Common myeloid progenitor, CD34-positive (primary cell): ENCODE data around the gene AGAP1.

ENCODE experiments used
- CTCF ChIA-PET: fragments of 350-600 bp; sonication (Branson Sonifier 250); formaldehyde crosslinking; loops from one replicate; lab custom pipeline; 2021; ENCODE audit warnings: antibody characterized with exemption; lab: Charles Lee
- POLR2A ChIA-PET: fragments of 350-600 bp; sonication (Branson Sonifier 250); formaldehyde crosslinking; loops from one replicate; lab custom pipeline; 2021; ENCODE audit warnings: antibody characterized with exemption; lab: Charles Lee
- DNase-seq, 3 donors: peaks; one replicate each; pipeline versions ENCODE4 v3.0.0 to v3.0.0-alpha.2; 2013
- H3K27ac ChIP-seq, 2 experiments: 1 replicate in 1 of 2; 2 replicates in 1 of 2; pipeline ENCODE4 v1.7.0; 2013; ENCODE audit warnings: inconsistent platforms in 2 of 2, low read length in 2 of 2, mild to moderate bottlenecking in 2 of 2, low read depth in 1 of 2, moderate library complexity in 1 of 2; ENCODE audit not compliant: severe bottlenecking in 2 of 2, insufficient read depth in 1 of 2, poor library complexity in 1 of 2
- H3K27me3 ChIP-seq, 5 experiments: replicated peaks in 2 of 5; 1 replicate in 3 of 5; 2 replicates in 2 of 5; pipeline versions ENCODE4 v1.6.1 to v1.7.0; 2013; ENCODE audit warnings: low read length in 4 of 5, mild to moderate bottlenecking in 2 of 5, moderate library complexity in 2 of 5, inconsistent platforms in 1 of 5; ENCODE audit not compliant: insufficient read depth in 5 of 5, control insufficient read depth in 4 of 5
- H3K36me3 ChIP-seq, 4 experiments: 1 replicate in 2 of 4; 2 replicates in 2 of 4; pipeline versions ENCODE4 v1.6.1 to v1.7.0; 2013; ENCODE audit warnings: low read length in 3 of 4, control low read depth in 1 of 4, mild to moderate bottlenecking in 1 of 4; ENCODE audit not compliant: control insufficient read depth in 4 of 4, insufficient read depth in 4 of 4
- H3K4me1 ChIP-seq, 4 experiments: 1 replicate in 3 of 4; 2 replicates in 1 of 4; pipeline versions ENCODE4 v1.6.1 to v1.7.1; 2013; ENCODE audit warnings: low read length in 3 of 4, mild to moderate bottlenecking in 3 of 4, control low read depth in 1 of 4, inconsistent platforms in 1 of 4, moderate library complexity in 1 of 4; ENCODE audit not compliant: control insufficient read depth in 4 of 4, insufficient read depth in 4 of 4; ENCODE audit errors: control extremely low read depth in 1 of 4
- H3K4me3 ChIP-seq, 7 experiments: 1 replicate in 4 of 7; 2 replicates in 3 of 7; pipeline versions ENCODE4 v1.5.1 to v1.7.0; 2013; ENCODE audit warnings: mild to moderate bottlenecking in 7 of 7, low read length in 6 of 7, moderate library complexity in 6 of 7, inconsistent platforms in 2 of 7, low read depth in 2 of 7, control low read depth in 1 of 7; ENCODE audit not compliant: insufficient read depth in 4 of 7, control insufficient read depth in 1 of 7; ENCODE audit errors: extremely low read depth in 1 of 7
- H3K9me3 ChIP-seq, 5 experiments: 1 replicate in 4 of 5; 2 replicates in 1 of 5; pipeline versions ENCODE4 v1.6.1 to v1.7.1; 2013; ENCODE audit warnings: low read length in 4 of 5, mild to moderate bottlenecking in 2 of 5, inconsistent platforms in 1 of 5, low read depth in 1 of 5, moderate library complexity in 1 of 5; ENCODE audit not compliant: control insufficient read depth in 4 of 5, insufficient read depth in 2 of 5; ENCODE audit errors: control extremely low read depth in 1 of 5
- WGBS: methylation state at CpG from one replicate; pipeline ENCODE4 v1.1.5; 2013; ENCODE audit not compliant: insufficient coverage; 5-methylcytosine and 5-hydroxymethylcytosine counted together

AGAP1 gene

DNA sequence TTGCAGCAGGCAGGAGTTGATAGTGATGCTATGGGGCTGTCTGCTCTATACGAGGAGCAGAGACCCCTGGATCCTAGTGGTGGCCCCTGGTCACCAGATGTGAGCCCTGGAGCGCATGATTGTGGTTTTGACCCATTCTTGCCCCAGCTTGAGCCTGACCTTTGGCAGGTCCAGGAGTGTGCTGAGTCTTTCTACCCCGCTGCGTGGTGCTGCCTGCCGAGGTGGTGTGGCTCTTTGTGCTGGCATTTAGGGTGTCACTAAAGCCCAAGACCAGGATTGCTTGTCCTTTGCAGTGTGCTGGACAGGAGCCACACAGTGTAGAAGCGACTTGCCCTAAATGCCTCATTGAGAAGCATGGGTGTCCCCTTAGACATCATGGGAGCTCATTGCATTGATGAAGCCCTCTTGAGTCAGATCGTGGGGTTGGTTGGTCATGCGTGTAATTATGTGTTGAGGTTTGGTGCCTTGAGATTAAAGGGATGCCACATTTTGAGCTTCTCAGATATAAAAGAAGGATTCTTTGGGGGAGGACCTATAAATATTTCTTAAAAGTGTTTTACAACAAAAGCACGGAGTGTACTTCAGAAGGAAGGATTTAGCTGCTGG lies 88.3 kb downstream of the AGAP1 start:
- DNase-seq: no peak
- no peak overlapping the region for H3K27ac ChIP-seq
- H3K27me3 ChIP-seq: peaks cover 0 to 59% (median 9%) of the 10 kb centered on the region in 5 experiments
- POLR2A ChIA-PET: no interaction called here
- no peaks in the 10 kb centered on the region for H3K9me3 ChIP-seq
- no peaks in the 10 kb centered on the region for H3K36me3 ChIP-seq
- CTCF ChIA-PET: interaction anchor here (4.0 kb wide), 1 partner anchor 13 kb away, joined by 13 read pairs; no protein-coding TSS in a partner anchor
- 94% methylated on average over 7 of the region's 9 CpGs for WGBS
- no peaks in the 10 kb centered on the region for H3K4me1 ChIP-seq
- no peak overlapping the region for H3K4me3 ChIP-seq

DNA sequence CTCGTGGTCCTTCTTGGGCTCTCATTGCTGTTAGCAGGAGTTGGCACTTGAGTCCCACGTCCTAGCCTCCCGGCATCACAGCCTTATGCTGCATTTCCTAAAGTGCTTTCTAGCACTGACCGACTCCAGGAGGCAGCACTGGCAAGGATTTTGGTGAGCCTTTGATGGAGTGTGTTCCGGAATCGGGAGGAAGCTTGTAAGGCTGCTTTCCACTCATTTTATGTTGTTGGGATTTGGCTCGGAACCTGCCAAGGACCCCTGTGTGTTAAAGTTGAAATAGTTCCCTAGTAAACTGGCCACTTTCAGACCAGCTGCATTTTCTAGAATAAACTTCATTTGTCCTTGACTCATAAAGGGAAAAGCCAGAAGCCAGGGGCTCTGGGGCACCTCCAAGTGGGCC lies 88.9 kb downstream of the AGAP1 start:
- H3K4me3 ChIP-seq: no peak overlapping the region
- POLR2A ChIA-PET: no interaction called here

DNA sequence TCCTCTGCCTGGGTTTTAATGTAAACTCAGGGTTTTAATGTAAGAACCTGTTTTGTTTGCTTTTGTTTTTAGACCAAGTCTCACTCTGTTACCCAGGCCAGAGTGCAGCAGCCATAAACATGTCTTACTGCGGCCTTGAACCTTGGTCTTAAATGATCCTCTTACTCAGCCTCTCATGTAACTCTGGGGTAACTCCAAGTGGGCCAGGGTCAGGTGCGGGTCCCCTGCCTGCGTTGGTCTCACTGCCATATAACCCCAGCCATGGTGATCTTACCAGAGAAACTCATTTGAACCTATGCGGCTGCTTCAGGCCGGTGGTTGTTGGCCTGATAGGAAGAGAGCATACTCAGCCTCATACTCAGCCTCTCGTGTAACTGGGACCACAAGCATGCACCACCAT lies 89.3 kb downstream of the AGAP1 start:
- no peak overlapping the region for H3K27ac ChIP-seq
- no peaks in the 10 kb centered on the region for H3K36me3 ChIP-seq
- H3K4me3 ChIP-seq: no peak overlapping the region
- 83% methylated on average over 3 of the region's 6 CpGs for WGBS
- ChIA-PET POLR2A (no interaction called here), CTCF (no interaction called here)
- peaks cover 0 to 54% (median 7%) of the 10 kb centered on the region in 5 experiments for H3K27me3 ChIP-seq
- no peaks in the 10 kb centered on the region for H3K4me1 ChIP-seq
- H3K9me3 ChIP-seq: no peaks in the 10 kb centered on the region
- DNase-seq: no peak

More for the DNA sequence above, 88.9 kb downstream of the AGAP1 start:
- CTCF ChIA-PET: no interaction called here
- Histone ChIP-seq H3K4me1 (no peaks in the 10 kb centered on the region), H3K27me3 (peaks cover 0 to 57% (median 9%) of the 10 kb centered on the region in 5 experiments), H3K9me3 (no peaks in the 10 kb centered on the region), H3K27ac (no peak overlapping the region), H3K36me3 (no peaks in the 10 kb centered on the region)
- no peak for DNase-seq
- WGBS: 88% methylated on average over 7 of the region's 7 CpGs

DNA sequence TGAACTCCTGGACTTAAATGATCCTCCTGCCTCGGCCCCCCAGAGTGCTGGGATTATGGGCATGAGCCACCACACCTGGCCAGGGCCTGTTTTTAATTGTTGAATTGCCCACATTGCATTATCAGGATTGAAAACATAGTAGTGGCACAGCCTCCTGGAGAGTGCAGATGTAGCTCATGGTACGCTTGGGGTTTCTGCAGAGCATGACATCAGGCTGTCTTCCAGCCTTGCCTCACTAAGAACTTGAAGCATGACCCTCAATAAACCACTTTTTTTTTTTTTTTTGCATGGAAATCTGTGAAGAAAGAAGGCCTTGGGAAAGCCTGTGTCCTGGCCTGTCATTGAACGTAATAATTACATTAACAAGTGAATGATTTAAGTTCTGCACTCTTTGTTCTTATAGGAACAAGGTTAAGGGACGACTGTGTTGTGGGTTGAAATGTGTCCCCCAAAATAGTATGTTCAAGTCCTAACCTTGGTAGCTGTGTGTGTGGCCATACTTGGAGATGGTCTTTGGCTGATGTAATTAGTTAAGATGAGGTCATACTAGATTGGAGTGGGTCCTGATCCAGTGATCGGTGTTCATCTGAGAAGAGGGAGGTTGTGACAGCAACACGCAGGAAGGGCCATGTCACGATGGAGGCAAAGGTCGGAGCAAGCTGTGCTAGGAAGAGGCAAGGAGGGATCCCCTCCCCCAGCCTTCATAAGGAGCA lies 90.2 kb downstream of the AGAP1 start:
- Histone ChIP-seq H3K9me3 (no peaks in the 10 kb centered on the region), H3K4me3 (no peak overlapping the region), H3K27me3 (peaks cover 0 to 50% (median 7%) of the 10 kb centered on the region in 5 experiments), H3K27ac (no peak overlapping the region), H3K4me1 (no peaks in the 10 kb centered on the region), H3K36me3 (no peaks in the 10 kb centered on the region)
- POLR2A ChIA-PET: no interaction called here
- 95% methylated on average over 7 of the region's 8 CpGs for WGBS
- no peak for DNase-seq
- CTCF ChIA-PET: interaction anchor here (0.8 kb wide), 1 partner anchor 162 kb away, joined by 4 read pairs; no protein-coding TSS in a partner anchor

DNA sequence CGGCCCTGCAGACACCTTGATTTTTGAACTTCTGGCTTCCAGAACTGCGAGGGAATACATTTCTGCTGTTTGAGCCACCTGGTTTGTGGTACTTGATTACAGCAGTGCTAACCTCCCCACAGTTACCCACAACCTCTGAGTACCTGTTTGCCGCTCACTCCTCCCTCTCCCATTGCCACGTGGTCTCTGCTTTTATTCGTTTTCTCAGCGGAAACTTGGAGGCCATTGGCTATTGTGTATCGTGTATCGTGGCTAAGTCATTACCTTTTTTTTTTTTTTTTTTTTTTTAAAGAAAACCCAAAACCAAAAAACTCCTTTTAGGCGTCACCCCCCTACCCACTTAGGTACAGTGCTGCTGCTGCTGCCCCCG lies 90.8 kb downstream of the AGAP1 start:
- 95% methylated on average over 8 of the region's 10 CpGs for whole genome bisulfite sequencing
- no peaks in the 10 kb centered on the region for H3K9me3 ChIP-seq

DNA sequence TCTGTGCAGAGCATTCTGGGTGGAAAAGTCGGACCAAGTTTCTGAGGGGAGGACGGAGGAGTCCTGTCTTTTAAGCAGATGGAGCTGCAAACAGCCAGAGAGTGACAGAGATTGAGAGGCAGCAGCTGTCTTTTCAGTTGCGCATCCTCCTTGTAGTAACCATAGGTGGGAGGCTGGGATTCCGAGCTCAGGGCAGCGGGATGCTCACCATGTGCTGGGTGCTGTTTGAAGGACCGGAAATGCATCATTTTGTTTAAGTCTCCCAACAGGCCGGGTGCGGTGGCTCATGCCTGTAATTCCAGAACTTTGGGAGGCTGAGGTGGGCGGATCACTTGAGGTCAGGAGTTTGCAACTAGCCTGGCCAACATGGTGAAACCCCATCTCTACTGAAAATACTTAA lies 93.4 kb downstream of the AGAP1 start:
- 96% methylated on average over 9 of the region's 9 CpGs for WGBS
- H3K4me3 ChIP-seq: no peak overlapping the region
- H3K36me3 ChIP-seq: no peaks in the 10 kb centered on the region
- no peaks in the 10 kb centered on the region for H3K4me1 ChIP-seq
- no peak overlapping the region for H3K27ac ChIP-seq
- DNase-seq: no peak
- ChIA-PET CTCF (interaction anchor here (0.9 to 1.2 kb wide), 2 partner anchors 9 to 10 kb away, joined by 3 read pairs; no protein-coding TSS in a partner anchor), POLR2A (no interaction called here)
- H3K27me3 ChIP-seq: peaks cover 0 to 36% (median 7%) of the 10 kb centered on the region in 5 experiments
- H3K9me3 ChIP-seq: no peaks in the 10 kb centered on the region

More for the DNA sequence above, 90.8 kb downstream of the AGAP1 start:
- ChIA-PET POLR2A (interaction anchor here (0.6 kb wide), 1 partner anchor 1236 kb away, joined by 3 read pairs; no protein-coding TSS in a partner anchor), CTCF (interaction anchor here (0.8 kb wide), 1 partner anchor 162 kb away, joined by 4 read pairs; no protein-coding TSS in a partner anchor)
- H3K27me3 ChIP-seq: peaks cover 0 to 47% (median 7%) of the 10 kb centered on the region in 5 experiments
- no peaks in the 10 kb centered on the region for H3K4me1 ChIP-seq
- no peaks in the 10 kb centered on the region for H3K36me3 ChIP-seq
- H3K4me3 ChIP-seq: no peak overlapping the region
- H3K27ac ChIP-seq: no peak overlapping the region
- DNase-seq: no peak

DNA sequence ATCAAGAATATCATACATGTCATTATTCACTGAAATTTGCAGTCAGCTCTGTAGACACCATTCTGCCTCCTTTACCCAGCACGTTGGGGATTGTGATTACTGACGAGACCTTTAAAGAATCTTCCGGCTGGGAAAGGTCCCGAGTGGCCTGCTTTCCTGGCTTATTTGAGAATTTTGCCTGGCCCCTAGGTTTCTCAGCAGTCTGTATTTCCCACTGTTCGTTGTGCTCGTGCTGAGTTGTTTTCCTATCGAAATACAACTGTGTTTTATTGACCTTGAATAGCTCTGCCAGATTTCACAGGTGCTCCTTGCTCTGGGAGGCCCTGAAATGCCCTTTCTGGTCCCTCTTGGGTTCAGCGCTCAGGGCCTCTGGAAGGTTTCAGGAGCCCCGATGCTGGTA lies 94.9 kb downstream of the AGAP1 start:
- Histone ChIP-seq H3K27me3 (peaks cover 0 to 35% (median 7%) of the 10 kb centered on the region in 5 experiments), H3K9me3 (no peaks in the 10 kb centered on the region), H3K4me1 (no peaks in the 10 kb centered on the region), H3K27ac (no peak overlapping the region), H3K4me3 (no peak overlapping the region), H3K36me3 (no peaks in the 10 kb centered on the region)
- ChIA-PET POLR2A (no interaction called here), CTCF (interaction anchor here (0.6 kb wide), 1 partner anchor 445 kb away, joined by 5 read pairs; no protein-coding TSS in a partner anchor)
- no peak for DNase-seq
- WGBS: 67% methylated on average over 7 of the region's 9 CpGs
